ENCODE results near the gene DAB2IP. TPM values are rescaled to one million over a fixed set of nuclear protein-coding genes. Genes with fewer than 3 reads are reported as not detected.

The DAB2IP gene
- polyA plus RNA-seq, 4 donors = 37.4 to 50.8 (median 44.4) TPM

DNA sequence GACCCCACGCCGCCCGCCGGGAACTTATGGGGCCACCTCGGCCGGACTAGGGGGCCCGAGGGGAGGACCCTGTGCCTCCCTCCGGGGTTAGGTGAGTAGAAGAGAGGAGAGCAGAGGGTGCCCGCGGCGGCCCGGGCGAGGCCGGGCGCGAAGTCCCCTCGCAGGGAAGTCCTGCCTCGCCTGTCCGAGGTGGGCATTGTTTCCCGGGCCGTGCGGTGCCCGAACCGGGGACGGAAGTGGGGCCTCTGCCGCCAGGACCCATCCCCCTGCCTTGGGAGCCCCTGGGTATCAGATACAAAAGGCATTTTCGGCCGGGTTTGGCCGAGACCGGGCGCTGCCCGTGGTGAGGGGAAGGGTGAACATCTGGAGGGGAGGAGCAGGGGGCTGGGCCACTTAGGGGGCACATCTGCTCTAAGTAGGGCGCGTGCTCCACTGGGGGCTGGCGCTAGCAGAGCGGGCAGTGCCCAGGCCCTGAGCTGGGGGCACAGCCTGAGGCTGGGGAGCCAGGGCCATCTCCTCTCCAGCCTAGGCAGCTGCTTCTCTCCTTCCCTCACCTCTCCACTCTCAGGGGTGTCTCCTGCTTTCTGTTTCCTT lies 48.2 kb downstream of the DAB2IP start:
- no peak for DNase-seq (ENCODE audit: low read depth in 4 of 4, low spot score in 3 of 4)

DNA sequence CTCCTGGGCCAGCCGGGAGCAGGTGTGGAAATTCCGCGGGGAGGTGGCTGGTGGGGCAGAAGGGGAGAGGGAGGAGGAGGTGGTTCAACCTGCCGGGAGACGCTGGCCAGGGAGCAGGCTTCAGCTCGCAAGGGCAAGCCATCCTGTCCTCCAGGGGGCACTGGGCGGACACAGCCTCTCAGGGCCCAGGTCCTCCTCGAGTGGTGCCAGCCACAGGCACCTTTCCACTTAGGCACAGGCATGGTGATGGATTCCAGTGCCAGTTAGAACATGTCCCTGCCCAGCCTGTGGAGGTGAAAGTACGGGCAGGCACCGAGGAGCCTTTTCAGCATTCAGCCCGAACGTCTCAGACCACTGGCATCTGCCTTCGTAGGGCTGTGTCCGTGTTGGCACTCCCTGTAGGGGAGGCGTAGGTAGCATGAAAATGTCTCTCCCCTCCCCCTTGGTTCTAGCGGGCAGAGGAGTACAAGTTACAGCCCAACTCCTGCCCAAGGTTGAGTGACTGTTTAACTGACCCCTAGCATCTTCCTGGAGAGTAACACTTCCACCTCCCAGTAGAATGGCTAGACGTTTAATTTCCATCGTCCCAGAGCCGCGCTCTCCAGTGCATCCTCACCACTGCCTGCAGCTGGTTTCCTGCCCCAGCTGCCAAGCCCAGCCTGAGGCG lies 48.9 kb downstream of the DAB2IP start:
- no peak for DNase-seq (ENCODE audit: low read depth in 4 of 4, low spot score in 3 of 4)

DNA sequence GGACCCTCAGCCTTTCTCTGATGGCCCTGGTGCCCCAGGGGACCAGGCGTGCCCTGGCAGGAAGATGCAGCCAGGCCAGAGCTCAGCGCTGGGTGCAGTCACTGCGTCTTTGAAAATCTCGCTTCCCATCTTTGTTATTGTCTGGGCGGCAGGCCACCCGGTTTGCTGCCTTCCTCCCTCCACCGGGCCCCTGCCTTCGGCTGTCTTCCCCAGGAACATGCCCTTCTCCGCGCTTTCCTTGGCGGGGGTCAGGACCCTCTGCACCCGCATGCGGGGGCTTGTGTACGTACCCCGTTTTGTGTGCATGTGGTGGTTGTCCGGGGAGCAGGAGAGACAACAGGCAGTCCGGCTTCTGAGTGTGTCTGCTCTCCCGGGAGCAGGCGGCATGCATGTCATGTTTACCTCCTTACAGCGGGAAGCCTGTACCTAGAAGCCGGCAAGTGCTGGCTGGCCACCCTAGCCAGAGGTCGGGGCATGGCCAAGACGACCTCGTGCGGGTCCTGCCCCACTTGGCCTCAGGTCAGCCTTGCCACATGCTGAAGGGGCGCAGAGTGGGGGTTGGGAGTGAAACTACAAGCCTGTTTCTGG lies 49.5 kb downstream of the DAB2IP start:
- no peak for DNase-seq (ENCODE audit: low read depth in 4 of 4, low spot score in 3 of 4)

DNA sequence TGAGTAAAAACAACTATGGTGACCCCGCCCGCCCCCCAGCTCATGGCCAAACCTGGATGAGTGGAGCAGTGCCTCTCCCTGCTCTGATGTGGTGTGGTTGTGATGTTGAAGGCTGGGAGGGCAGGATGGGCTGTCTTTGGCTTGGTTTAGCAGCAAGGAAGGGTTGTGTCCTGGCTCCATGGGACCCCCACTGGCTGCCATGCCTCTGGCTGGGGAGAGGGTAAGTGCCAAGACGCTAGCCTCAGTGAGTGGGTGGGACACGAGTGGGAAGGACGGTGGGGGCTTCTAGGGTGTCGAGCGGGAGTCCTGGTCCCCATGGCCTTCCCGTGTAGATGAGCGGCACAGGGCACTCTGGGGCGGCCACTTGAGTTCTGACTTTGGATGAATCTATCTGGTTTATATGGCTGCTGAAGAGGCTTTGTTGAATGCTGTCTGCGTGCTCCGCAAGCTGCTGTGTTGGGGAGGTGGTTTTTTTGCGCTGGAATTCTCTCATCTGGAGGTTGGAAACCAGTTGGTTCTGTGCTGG lies 50.4 kb downstream of the DAB2IP start:
- no peak for DNase-seq (ENCODE audit: low read depth in 4 of 4, low spot score in 3 of 4)

DNA sequence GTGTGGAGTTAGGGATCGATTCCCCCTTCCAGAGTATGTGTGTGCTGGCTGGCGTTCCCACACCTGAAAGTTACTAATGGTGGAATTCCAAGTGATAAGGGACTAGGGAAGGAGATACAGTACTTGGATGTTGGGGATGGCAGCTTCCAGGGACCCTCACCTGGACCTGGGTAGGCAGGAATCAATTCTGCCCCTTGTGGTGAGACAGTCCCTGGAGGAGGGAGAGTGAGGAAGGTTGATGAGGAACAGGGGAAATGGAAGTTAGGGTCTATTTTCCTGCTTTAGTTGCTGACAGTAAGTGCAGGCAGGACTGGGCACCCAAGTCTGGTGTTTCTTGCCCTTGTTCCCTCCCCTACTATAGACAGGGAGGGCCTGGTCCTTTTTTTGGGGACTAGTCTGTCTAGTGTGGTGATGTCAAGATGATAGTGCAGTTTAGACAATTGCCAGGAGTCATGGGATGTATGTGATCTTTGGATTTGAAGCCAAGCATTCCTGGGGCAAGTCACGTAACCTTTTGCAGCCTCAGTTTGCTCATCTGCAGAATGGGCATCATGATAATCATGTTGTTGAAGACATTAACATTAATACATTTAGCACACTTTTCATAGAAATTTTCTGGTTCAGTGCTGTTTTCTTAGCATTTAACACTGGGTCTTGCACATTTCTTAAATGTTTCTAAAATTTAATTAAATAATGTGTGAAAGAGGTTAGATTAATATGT lies 51.7 kb downstream of the DAB2IP start:
- no peak for DNase-seq (ENCODE audit: low read depth in 4 of 4, low spot score in 3 of 4)

DNA sequence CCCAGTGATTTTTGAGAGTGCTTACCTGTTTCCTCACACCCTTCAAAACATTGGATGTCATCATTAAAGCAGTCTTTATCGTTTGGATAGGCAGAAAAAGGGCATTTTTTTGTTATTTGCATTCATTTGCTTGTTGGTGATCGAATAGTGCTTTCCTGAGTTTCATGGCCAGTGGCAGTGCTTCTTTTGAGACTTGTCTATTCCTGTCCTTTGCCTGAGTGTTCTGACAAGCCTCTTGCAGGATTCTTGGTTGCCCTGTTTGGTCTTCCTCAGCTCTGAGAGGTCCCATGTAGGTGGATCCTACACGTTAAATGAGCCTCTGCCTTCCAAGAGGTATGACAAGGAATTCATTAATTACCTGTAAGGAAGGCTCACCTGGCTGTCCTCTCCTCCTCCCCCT lies 52.8 kb downstream of the DAB2IP start:
- DNase-seq (ENCODE audit: low read depth in 4 of 4, low spot score in 3 of 4) = no peak

DNA sequence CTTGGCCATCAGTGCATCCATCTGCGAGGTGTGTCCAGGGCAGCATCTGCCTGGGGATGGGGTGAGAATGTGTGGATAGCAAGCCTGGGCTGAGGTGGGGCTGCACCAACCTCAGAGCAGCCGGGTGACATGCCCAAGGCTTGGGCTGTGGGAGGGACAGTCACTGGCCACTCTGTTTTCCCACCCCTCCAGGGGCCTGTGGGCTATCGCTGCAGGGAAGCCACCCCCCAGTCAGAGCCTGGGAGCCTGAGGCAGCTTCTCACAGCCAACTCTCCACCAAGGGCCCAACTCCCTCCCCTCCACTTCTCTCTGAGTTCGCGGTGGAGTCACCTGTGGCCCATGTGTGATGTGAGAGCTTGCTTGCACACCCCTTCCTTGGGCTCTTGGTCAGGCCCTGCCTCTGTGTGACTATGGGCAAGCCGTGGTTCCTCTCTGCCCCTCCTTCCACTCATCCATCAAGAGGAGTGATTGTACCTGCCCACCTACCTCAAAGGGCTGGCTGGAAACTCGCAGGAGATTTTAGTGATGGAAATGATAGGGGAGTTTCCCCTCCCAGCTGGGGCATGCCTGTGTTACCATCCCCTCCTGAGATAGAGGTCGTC lies 54.8 kb downstream of the DAB2IP start:
- DNase-seq (ENCODE audit: low read depth in 4 of 4, low spot score in 3 of 4) = no peak

DNA sequence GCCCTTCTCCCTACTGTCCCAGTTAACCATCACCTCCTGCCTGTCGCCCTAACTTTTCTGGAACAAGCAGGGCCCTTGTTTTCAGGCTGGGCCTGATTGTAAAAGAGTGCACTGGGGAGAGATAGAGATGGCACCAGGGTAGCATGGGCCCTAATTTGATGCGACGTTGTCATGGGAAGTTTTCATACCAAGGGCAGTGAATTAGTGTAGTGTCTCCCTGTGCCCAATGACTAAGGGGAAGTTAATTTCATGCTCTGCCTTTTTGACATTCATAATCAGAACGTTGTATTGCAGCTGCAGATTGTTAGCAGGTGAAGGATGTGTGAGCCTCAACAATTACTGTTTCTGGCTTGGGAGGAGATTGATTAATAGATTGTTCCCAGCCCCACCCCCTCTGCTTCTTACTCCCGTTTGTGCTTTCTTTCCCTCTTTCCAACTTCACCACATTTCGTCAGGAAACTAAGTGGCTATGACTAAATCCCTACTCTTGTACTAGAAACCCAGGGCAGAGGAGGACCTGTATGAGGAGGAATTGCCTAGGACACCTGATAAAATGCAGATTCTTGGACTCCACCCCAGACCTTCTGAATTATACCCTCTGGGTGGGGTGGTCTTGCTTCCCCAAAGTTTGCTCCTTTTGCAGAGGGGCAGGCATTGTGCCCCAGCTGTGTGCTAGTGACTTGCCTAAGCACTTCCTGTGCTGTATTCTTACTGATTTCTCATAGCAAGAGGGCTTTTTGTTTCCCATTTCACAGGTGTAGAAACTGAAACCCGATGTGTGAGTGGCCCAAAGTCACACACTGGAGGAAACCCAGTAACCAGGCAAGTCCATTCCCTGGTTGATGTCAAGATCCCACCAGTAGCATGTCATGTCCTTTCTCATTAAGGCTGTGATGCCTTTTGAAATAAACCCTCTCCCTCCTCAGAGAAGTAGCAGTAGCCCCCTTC lies 56.3 kb downstream of the DAB2IP start:
- no peak for DNase-seq (ENCODE audit: low read depth in 4 of 4, low spot score in 3 of 4)

DNA sequence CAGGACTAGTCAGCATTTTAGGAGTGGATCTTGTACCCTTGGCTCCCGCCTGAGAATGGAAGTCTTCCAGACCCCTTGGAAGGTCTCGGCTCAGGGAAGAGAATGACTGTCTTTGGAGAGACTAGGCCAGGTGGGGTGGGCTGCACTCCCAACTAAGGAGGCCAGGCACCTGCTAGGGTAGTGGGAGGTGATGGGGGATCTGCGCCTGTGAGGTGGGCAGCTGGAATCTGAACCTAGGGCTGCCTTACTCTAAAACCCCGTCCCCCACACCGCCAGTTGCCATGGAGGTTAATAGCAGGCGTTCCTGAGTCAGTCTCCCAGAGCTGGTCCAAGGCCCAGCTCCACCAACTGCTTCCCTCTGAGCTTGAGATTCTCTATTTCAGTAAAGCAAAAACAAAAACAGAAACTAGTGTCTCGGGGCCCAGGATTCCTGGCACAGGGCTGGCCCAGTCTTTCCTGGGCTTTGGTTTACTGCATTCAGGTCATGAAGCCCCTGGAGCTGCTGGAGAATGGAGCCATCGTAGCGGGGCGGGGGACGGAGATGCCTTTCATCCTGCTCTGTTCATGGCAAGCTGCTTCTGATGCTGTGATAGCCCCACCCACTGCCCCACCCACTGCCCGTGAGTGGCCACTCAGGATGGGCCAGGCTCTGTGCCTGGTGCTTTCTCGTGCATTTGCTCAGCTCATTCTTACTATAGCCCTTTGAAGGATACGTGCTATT lies 57.5 kb downstream of the DAB2IP start:
- no peak for DNase-seq (ENCODE audit: low read depth in 4 of 4, low spot score in 3 of 4)

DNA sequence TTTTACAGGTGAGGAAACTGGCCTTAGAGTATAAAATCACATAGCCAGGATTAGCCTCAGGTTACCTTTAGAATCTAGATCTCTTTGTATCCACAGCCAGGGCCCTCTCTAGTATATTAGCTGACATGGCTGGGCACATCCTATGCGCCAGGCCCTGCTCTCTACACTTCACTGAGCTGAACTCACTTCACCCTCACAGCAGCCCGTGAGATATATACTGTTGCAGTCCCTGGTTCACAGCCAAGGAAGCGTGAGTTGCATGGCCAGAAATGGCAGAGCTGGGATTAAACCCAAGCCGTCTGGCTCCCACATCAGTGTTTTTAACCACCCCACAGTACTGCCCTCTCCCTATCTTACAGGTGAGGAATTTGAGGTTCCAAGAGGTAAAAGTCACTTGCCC lies 58.4 kb downstream of the DAB2IP start:
- no peak for DNase-seq (ENCODE audit: low read depth in 4 of 4, low spot score in 3 of 4)

DNA sequence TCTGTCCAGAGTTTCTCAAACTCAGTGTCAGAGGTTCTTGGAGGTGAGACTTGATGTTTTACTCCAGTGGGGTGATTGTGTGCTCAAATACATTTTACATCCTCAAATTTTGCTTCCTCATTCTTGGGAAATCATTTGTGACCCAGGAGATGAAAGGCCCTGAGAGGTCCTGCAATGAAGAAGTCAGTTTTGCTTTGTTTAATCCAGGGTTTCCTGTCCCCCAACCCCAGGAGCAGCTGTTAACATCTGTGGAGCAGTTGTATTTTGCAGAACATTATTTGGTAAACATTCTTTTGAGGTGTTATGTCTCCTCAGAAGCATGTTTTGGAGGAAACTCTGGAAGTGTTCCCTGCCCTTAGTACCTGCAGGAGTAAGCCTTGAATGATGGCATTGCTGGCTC lies 59.8 kb downstream of the DAB2IP start:
- DNase-seq (ENCODE audit: low read depth in 4 of 4, low spot score in 3 of 4) = no peak

DNA sequence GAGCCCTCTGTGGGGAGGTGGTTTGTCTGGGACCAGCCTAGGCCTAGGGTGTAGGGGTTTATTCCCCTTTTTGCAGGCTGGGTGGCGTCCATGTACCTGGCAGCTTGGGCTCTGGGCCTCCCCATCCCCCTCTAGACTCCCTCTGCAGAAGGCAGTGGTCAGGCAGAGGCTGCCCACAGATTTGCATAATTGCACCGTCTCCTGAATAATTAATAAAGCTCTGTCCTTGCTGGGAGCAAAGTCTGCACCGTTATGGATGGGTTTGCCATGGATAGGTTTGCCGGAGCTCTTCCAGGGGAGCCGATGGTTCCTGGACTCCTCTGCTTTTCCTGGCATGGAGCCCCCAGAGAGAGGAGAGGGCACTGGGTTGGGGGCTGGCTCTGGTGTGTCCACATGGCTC lies 60.4 kb downstream of the DAB2IP start:
- DNase-seq (ENCODE audit: low read depth in 4 of 4, low spot score in 3 of 4) = no peak

DNA sequence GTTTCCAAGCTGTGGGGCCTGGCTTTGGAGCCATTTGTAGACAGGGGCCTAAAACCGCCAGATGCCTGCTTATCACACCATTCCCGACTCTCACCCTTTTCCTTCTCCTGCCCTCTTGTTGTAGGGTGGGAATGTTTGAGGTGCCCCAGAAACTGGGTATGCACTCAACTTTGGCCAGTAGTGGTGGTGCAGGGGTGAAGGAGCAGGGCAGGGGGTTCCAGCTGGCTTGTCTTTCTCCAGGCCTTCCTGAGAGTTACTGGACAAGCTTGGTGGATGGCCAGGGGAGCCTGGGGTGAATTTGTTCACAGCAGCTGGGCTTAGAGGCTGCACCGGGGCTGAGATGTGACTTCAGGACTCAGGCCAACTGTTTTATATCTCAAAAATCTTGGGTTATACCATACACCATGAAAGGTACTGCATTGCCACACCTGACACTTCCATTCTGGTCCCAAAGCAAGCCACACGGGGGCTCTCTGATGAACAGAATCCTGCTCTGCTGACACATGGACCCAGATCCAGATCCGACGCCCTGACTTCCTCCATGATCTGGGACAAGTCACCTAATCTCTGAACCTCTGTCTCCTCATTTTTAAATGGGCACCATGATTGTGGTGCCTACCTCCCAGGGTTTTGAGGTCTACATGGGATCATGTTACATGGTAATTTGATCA lies 62.1 kb downstream of the DAB2IP start:
- DNase-seq (ENCODE audit: low read depth in 4 of 4, low spot score in 3 of 4) = no peak

DNA sequence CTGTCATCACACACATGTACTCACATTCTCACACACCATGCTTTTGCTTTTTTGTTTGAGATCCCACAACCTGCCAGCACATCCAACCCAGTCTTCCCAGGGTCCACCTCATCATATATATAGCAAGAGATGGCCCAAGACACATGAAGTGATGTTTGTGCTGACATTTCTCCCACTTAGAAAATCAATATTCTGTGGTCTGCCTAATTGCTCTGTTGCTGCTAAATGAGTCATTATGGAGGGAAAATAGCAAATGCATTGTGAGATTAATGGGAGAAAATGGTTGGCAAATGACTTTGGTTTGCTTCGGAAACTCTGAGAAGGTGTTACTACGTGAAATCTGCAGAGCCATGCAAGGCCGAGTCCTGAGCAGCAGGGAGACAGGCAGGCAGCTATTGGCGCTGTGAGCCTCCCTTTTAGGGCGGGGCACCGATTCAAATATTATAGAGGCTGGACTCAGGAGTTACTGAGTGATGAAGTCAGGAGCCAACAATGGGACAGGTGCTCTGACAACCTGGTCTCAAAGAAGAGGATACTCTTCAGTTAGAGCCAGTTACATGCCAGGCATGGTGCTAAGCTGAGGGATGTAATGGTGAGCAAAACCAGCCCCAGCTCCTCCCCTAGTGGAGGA lies 62.8 kb downstream of the DAB2IP start:
- no peak for DNase-seq (ENCODE audit: low read depth in 4 of 4, low spot score in 3 of 4)

DNA sequence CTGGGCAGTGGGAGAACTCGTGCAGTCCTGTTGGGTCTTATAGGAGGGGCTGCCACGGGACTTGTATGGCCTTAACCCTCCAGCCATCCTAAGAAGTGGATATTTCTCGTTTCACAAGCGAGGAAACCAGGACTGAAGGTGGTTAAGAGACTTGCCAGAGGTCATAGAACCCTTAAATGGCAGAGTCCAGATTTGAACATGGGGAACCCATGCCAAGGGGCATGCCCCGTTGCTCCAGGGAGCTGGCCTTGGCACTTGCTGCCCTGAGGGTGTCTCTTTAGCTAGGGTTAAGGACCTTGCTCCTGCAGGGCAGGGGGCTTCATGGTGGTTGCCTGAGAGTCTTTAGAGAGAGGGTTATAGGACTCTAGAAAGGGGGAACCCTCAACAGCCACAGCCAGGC lies 63.4 kb downstream of the DAB2IP start:
- no peak for DNase-seq (ENCODE audit: low read depth in 4 of 4, low spot score in 3 of 4)

DNA sequence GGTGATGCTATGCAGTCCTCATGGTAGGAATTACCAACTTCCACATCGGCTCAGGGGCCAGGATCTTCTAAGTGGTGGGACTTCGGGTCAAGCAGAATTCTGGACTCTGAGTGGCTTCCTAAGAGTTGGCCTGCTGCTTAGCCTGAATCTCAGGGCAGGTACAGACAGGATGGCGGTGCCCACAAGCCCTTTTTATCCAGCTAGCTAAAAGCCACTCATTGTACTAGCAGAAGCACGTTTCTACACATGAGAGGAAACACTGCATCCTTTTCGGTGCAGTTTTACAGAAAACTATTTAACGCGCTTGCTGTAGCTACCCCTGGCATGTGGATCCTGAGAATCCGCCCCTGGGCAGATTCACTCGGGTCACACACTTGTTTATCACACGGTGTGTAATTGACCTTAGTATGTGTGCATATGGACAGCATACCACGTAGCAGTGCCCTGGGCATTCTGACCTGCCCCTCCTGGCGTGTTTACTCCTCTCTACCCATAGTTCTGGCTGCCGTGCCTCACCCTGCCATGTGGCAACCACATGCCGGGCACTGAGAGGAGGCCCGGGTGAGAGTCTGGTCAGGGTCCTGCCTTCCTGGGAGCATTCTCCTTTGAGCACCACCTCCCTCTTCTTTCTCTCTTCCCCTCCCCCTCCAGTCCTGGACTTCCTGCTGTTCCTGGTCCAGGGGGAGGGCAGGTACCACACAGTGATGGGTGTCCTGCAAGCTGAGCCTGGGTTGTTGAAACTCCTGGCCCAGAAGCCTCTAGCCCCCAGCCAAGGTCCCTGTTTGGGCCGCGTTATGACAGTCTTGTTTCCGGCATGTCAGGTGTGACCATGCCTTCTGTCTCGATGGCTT lies 65.9 kb downstream of the DAB2IP start:
- no peak for DNase-seq (ENCODE audit: low read depth in 4 of 4, low spot score in 3 of 4)

DNA sequence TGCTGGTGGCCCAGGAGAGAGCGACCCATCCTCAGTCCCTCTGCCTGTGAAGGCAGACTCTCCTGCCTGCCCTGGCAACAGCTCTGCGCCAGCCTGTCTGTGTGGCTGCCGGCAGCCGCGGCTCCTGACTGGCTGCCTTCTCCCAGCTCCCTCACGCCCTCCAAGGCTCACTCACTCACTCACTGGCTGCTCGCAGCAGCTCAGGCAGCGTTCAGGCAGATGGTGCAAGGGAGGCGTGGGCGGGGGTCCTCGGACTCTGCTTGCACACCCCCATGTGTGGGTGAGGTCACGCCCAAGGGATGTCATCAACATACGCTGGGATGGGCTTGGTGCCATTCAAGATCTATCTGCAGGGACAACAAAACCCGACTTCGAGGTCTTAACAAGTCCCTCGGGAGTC lies 66.7 kb downstream of the DAB2IP start:
- DNase-seq (ENCODE audit: low read depth in 4 of 4, low spot score in 3 of 4) = no peak

All from right renal pelvis (tissue), 4 donors.